Lung (tissue), 16 donors: ENCODE measurements around the gene CNN2. TPM values are rescaled to one million over a fixed set of nuclear protein-coding genes. Genes with fewer than 3 reads are reported as not detected.
A peak's percentile ranks its signal among the peaks of the same experiment; 100 is the strongest.

ENCODE experiments used
- ATAC-seq: fragments of 200-7000 bp; cut with Tn5 transposase; one replicate; pipeline ENCODE4 v1.9.1; 2020; ENCODE audit warnings: moderate number of reproducible peaks; ENCODE audit not compliant: insufficient read depth, low FRiP score
- DNase-seq, 3 donors: peaks; one replicate each; pipeline ENCODE4 v3.0.0-alpha.2; 2013 to 2017
- H3K27ac ChIP-seq, 2 donors: one replicate each; pipeline ENCODE4 v1.5.1; 2013; ENCODE audit warnings: mild to moderate bottlenecking in 2 of 2, moderate library complexity in 2 of 2, control low read depth in 1 of 2, inconsistent platforms in 1 of 2, low read depth in 1 of 2, low read length in 1 of 2
- H3K27me3 ChIP-seq, 3 donors: one replicate each; pipeline ENCODE4 v1.5.1; 2013; ENCODE audit warnings: low read length in 2 of 3; ENCODE audit not compliant: control insufficient read depth in 3 of 3, insufficient read depth in 3 of 3
- H3K36me3 ChIP-seq, 4 donors: one replicate each; pipeline ENCODE4 v1.5.1; 2013; ENCODE audit warnings: low read length in 4 of 4, mild to moderate bottlenecking in 1 of 4, moderate library complexity in 1 of 4; ENCODE audit not compliant: control insufficient read depth in 4 of 4, insufficient read depth in 4 of 4
- H3K4me1 ChIP-seq, 5 donors: one replicate each; pipeline ENCODE4 v1.5.1; 2013; ENCODE audit warnings: low read length in 5 of 5, mild to moderate bottlenecking in 2 of 5, moderate library complexity in 1 of 5; ENCODE audit not compliant: control insufficient read depth in 5 of 5, insufficient read depth in 5 of 5
- H3K4me3 ChIP-seq: one replicate; pipeline ENCODE4 v1.5.1; 2013; ENCODE audit warnings: mild to moderate bottlenecking, control low read depth, moderate library complexity
- H3K9ac ChIP-seq, 2 donors: one replicate each; pipeline ENCODE4 v1.5.1; 2013; ENCODE audit warnings: low read length in 2 of 2, control low read depth in 1 of 2; ENCODE audit not compliant: insufficient read depth in 1 of 2
- H3K9me3 ChIP-seq, 4 donors: one replicate each; pipeline ENCODE4 v1.5.1; 2013; ENCODE audit warnings: low read length in 3 of 4, mild to moderate bottlenecking in 1 of 4, moderate library complexity in 1 of 4; ENCODE audit not compliant: control insufficient read depth in 4 of 4, insufficient read depth in 3 of 4
- WGBS, 2 donors: extraction: QIAGEN DNeasy Blood & Tissue Kit; methylation state at CpG; one replicate each; pipeline ENCODE4 v1.1.7; 2013; 5-methylcytosine and 5-hydroxymethylcytosine counted together
- long read RNA-seq, 5 donors: transcript quantifications; one replicate each; lab custom pipeline, GENCODE V29; 2026
- polyA plus RNA-seq, 2 donors: library from polyadenylated mRNA; stranded (reverse); fragments of 200-250 nt; gene quantifications; one replicate each; pipeline ENCODE4 v1.2.1, GENCODE V29; 2013
- total RNA-seq, 2 donors: library from RNA; depleted of rRNA in 1 of 2; stranded (reverse); fragments of >200 nt in 1 of 2; gene quantifications; one replicate each; pipeline ENCODE4 v1.2.1, GENCODE V29; 2014 to 2021
- TF ChIP-seq, protein P1 (sequence below): IDR thresholded peaks from 2 replicates; pipeline ENCODE4 v1.5.1; 2012; ENCODE audit warnings: mild to moderate bottlenecking; ENCODE audit errors: control extremely low read depth, extremely low read depth
- donor health status: control.
- donor health status: control.
- donor health status: Bipolar disorder and iron deficiency.
- donor health status: healthy.
- donor health status: DM: yes; HTN: yes; CAD: no.

The CNN2 gene
- total RNA-seq (100 to 1,000 TPM; 161 to 236 TPM), polyA plus RNA-seq (100 to 1,000 TPM; 162 to 198 TPM)
- long read RNA-seq, donor 1, transcript CNN2-201 (7 exons, 2,179 nt), result minor isoform, 48 of 171 reads
- long read RNA-seq, donor 1, transcript CNN2-206 (1 exons, 2,266 nt), result major isoform, 117 of 171 reads
- long read RNA-seq, donor 1, partial matches to known transcripts, result 0 of 171 reads
- long read RNA-seq, donor 1, other reads (novel, unspliced or antisense), result 0 of 171 reads
- long read RNA-seq, donor 2, transcript CNN2-201 (7 exons, 2,179 nt), result minor isoform, 23 of 78 reads
- long read RNA-seq, donor 2, transcript CNN2-208 (6 exons, 828 nt), result minor isoform, 5 of 78 reads
- long read RNA-seq, donor 2, transcript CNN2-206 (1 exons, 2,266 nt), result major isoform, 48 of 78 reads
- long read RNA-seq, donor 2, partial matches to known transcripts, result 0 of 78 reads
- long read RNA-seq, donor 2, other reads (novel, unspliced or antisense), result 0 of 78 reads
- long read RNA-seq, donor 3, transcript CNN2-206 (1 exons, 2,266 nt), result major isoform, 68 of 100 reads
- long read RNA-seq, donor 3, transcript CNN2-201 (7 exons, 2,179 nt), result minor isoform, 26 of 100 reads
- long read RNA-seq, donor 3, partial matches to known transcripts, result 0 of 100 reads
- long read RNA-seq, donor 3, other reads (novel, unspliced or antisense), result 0 of 100 reads
- long read RNA-seq, donor 4, transcript CNN2-202 (6 exons, 2,033 nt), result minor isoform, 5 of 88 reads
- long read RNA-seq, donor 4, transcript CNN2-201 (7 exons, 2,179 nt), result minor isoform, 10 of 88 reads
- long read RNA-seq, donor 4, transcript CNN2-206 (1 exons, 2,266 nt), result major isoform, 71 of 88 reads
- long read RNA-seq, donor 4, partial matches to known transcripts, result 0 of 88 reads
- long read RNA-seq, donor 4, other reads (novel, unspliced or antisense), result 0 of 88 reads
- long read RNA-seq, donor 5, transcript CNN2-208 (6 exons, 828 nt), result minor isoform, 5 of 222 reads
- long read RNA-seq, donor 5, transcript CNN2-201 (7 exons, 2,179 nt), result minor isoform, 67 of 222 reads
- long read RNA-seq, donor 5, transcript CNN2-206 (1 exons, 2,266 nt), result major isoform, 138 of 222 reads
- long read RNA-seq, donor 5, partial matches to known transcripts, result 11 of 222 reads
- long read RNA-seq, donor 5, other reads (novel, unspliced or antisense), result 0 of 222 reads

DNA sequence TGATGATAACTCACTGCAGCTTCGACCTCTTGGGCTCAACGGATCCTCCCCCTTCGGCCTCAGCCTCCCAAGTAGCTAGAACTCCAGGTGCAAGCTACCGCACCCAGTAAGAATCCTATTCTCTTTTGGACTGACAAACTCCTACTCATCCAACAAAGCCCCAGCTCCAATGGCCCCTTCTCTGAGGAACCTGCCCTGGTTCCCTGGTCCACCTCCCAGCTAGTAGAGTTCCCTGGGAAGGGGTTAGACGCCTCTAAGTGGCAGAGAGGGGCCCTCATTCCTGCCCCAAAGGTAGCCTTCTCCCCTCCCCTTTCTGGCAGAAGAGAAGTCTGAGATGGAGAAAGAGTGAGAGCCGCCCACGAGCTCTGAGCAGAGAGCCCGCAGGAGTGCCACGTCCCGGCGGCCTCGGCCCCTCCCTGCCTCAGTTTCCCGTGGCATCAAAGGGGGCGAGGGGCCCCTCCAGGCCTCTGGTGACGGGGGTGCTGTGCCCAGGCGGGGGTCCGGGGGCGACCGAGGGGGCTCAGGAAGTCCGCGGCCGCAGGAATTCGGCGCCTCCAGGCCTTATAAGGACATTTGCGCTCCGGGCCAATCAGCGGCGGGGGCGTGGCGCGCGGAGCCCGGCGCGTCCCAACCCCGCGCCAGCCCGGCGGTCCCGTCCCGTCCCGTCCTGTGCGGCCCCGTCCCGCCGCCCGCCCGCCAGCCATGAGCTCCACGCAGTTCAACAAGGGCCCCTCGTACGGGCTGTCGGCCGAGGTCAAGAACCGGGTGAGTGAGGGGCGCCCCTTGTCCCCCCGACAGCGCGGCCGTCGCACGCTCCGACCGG lies at the start of gene CNN2:
CNN2 (plus strand) TSS at position 649 of the 823 bp plus-strand sequence; CDS start at position 703, 54 bp downstream.
- Histone ChIP-seq H3K9ac (peak within 1 kb of the TSS; percentile 59 to 77), H3K9me3 (no peaks in the 10 kb centered on the region), H3K27ac (peak within 1 kb of the TSS; percentile 91 to 99), H3K4me1 (peaks cover 0 to 14% (median 2%) of the 10 kb centered on the region in 5 donors), H3K36me3 (peaks cover 0 to 5% (median 0%) of the 10 kb centered on the region in 4 donors), H3K27me3 (no peaks in the 10 kb centered on the region), H3K4me3 (peak within 1 kb of the TSS; percentile 80)
- WGBS, 2 donors, result 5 to 8% methylated on average over 49 to 63 of the region's 63 CpGs
- TF ChIP-seq, protein P1, sequence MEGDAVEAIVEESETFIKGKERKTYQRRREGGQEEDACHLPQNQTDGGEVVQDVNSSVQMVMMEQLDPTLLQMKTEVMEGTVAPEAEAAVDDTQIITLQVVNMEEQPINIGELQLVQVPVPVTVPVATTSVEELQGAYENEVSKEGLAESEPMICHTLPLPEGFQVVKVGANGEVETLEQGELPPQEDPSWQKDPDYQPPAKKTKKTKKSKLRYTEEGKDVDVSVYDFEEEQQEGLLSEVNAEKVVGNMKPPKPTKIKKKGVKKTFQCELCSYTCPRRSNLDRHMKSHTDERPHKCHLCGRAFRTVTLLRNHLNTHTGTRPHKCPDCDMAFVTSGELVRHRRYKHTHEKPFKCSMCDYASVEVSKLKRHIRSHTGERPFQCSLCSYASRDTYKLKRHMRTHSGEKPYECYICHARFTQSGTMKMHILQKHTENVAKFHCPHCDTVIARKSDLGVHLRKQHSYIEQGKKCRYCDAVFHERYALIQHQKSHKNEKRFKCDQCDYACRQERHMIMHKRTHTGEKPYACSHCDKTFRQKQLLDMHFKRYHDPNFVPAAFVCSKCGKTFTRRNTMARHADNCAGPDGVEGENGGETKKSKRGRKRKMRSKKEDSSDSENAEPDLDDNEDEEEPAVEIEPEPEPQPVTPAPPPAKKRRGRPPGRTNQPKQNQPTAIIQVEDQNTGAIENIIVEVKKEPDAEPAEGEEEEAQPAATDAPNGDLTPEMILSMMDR, result no peak
- ATAC-seq (peak; percentile 79), DNase-seq (peak; percentile 90 to 92 (median 91))

DNA sequence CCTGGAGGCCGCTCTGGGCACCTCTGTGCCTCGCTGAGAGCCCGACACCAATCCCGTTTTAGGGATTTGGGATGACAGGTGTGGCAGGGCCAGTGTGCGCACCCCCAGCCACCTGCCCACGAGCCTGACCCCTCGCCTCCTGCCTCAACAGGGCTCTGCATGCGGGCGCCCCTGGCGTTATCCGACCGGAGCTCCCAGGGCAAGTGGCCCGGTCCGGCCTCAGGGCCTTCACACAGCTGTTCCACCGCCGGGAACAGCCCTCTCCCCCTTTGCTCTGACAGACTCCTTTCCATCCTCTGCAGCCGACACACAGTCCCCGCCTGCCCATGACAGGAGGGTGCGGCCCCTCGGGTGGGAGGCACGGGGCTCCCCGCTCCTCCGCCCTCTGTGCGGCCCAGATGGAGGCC lies 49.3 kb upstream of the CNN2 start:
- Histone ChIP-seq H3K9ac (no peak overlapping the region), H3K27ac (no peak overlapping the region), H3K9me3 (no peaks in the 10 kb centered on the region), H3K27me3 (no peaks in the 10 kb centered on the region), H3K4me3 (no peak overlapping the region), H3K36me3 (peaks cover 0 to 2% (median 0%) of the 10 kb centered on the region in 4 donors), H3K4me1 (peaks cover 0 to 14% (median 5%) of the 10 kb centered on the region in 5 donors)
- 86 to 91% methylated on average over 24 of the region's 24 CpGs for WGBS, 2 donors
- TF ChIP-seq, protein P1, result no peak
- ATAC-seq (no peak), DNase-seq (no peak)

DNA sequence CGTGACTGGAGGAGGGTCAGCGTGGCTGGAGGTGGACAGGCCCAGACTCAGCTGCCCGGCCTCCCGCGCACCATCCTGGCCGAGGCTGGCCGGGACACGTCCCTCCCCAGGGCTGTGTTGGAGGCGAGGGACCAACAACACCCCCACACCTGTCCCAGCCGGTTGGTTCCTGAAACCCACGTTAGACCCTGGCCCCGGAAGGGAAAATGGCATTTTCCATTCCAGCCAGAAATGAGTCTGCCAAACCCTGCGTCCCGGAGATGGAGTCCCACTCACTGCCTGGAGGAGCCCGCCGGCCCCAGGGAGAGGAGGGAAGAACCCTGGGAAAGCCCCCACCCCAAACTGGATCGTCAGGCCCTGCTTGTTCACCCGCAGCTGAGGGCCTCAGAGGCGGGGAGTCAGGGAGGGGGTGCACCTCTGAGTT lies 47.1 kb upstream of the CNN2 start:
- WGBS, 2 donors, result 63 to 84% methylated on average over 19 of the region's 19 CpGs
- ATAC-seq (no peak), DNase-seq (peak in 2 of 3 donors; percentile 43 to 50)
- TF ChIP-seq, protein P1, result no peak
- no peaks in the 10 kb centered on the region for H3K36me3 ChIP-seq
- no peaks in the 10 kb centered on the region for H3K9me3 ChIP-seq
- peaks cover 0 to 21% (median 9%) of the 10 kb centered on the region in 5 donors for H3K4me1 ChIP-seq
- H3K27me3 ChIP-seq, result no peaks in the 10 kb centered on the region
- no peak overlapping the region for H3K27ac ChIP-seq
- no peak overlapping the region for H3K9ac ChIP-seq
- H3K4me3 ChIP-seq, result no peak overlapping the region
